GM19238 (cell line): ENCODE results near the gene CORO7.
"Not testable (repeated sequence)": the region's sequence is repeated elsewhere in the genome, so short reads cannot be mapped to it uniquely, and the experiment has no call there.

ENCODE experiments used
- DNase-seq: peaks from one replicate; pipeline ENCODE4 v3.0.0; 2011; ENCODE audit warnings: low spot score; ENCODE audit not compliant: insufficient read length

Gene CORO7

DNA sequence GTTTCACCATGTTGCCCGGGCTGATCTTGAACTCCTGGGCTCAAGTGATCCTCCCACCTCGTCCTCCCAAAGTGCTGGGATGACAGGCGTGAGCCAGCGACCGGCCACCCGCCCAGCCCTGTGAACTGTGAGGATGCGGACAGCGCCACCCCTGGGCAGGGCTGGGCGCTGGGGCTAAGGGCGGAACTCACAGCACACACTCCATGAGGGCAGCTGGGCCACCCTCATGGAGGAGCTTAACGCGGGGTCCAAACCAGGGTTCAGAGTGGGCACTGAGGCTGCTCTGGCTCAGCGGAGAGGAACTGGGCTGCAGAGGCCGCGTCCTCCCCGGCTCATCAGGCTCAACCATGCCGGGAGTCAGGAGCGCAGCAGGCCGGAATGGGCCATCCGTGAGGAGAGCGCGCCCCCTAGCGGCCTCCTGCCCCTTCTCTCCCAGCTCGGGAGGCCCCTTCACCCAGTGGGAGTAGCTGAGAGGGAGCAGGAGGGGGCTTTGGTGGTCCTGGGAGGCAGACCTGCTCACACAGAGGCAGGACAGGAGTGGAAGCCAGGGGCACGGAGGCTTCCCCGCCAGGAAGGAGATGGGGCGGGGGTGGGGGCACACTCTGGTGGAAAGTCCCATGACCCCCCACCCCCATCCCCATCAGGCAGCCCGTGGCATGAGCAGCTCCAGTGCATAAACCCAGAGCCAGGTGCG, 13.8 kb downstream of the CORO7 start:
- DNase-seq = peak; percentile 93

DNA sequence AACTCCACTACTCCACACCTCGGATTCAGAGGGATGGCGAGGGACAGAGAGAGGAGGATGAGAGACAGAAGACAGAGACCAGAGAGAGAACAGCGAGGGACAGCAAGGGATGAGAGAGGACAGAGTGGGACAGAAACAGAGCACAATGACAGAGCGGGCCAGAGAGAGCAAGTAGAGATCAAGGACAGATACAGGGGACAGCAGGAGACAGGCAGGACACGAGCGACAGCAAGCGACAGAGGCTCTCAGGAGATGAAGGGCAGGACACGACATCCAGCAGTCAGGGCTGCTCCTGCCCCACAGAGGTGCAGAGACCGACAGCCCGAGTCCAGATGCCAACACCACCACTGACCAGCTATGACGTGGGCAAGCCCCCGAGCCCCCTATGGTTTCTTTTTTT, 14.9 kb downstream of the CORO7 start:
- DNase-seq = no peak

DNA sequence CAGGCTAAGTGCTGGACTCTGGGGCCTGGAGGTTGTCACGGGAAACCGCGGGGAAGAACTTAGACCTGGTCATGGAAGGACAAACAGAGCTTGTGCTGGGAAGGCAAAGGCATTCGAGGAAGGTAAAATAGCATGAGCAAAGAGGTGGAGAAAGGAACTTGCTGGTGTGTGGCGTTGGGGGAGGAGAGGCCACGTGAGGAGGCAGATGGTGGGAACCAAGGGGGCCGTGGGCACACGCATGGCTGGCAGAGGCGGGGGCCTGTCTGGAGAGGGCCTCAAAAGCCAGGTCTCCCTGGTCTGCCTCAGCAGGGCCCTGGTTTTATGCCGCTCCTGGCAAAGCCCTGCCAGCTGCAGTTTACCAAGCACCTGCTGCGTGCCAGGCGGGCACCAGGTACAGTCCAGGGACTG, 15.3 kb downstream of the CORO7 start:
- DNase-seq = no peak

DNA sequence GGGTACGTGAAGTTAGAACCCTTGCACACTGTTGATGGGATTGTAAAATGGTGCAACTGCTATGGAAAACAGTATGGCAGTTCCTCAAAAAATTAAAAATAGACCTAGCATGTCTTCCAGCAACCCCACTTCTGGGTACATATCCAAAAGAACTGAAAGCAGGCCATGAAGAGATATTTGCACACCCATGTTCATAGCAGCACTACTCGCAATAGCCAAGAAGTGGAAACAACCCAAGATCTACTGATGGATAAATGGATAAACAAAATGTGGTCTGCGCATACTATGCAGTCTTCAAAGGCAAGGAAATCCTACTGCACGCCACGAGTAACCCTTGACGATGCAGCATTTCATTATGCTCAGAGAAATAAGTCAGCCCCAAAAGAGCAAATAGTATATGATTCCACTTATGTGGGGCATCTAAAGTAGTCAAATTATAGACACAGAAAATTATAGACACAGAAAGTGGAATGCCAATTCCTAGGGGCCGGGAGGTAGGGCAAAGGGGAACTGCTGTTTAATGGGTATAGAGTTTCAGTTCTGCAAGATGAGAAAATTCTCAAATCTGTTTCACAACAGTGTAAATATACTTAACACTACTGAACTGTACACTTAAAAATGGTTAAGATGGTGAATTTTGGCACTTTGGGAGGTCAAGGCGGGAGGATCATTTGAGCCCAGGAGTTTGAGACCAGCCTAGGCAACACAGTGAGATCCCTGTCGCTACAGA, 17.2 kb downstream of the CORO7 start:
- DNase-seq = no peak

DNA sequence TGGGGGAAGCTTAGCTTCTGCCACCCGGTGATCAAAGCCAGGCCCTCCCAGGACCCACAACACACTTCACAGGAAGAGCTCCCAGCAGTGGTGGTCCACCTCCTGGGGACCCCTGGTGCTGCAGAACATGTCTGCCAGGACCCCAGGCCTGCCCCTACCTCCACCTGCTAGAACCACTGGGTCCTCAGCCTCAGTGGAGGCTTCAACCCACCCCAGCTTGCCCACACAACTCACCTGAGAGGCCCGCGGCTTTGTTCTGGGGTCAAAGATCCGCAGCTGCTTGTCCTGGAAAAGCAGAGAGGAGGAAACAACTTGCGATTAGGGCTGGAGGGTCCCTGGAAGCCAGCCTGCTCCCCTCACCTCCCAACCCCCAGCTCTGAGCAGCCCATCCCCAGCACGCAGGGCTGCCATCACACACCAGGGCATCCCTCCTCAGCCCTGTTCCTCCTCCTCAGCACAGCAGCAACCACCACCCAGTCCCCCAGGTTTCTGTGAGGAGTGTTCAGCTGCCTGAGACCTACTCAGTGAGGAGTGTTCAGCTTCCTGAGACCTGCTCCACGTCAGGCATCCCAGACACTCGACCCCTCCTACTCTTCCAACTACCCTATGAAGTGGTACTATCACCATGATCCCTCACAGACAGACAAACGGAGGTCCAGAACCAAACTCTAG, 21.2 kb downstream of the CORO7 start:
- DNase-seq = no peak

DNA sequence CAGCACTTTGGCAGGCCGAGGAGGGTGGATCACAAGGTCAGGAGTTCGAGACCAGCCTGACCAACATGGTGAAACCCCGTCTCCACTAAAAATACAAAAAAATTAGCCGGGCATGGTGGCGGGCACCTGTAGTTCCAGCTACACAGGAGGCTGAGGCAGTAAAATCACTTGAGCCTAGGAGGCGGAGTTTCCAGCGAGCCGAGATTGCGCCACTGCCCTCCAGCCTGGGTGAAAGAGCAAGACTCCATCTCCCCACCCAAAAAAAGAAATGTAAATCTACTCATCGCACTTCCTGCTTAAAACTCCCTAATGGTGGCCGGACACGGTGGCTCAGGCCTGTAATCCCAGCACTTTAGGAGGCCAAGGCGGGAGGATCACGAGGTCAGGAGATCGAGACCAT, 22.5 kb downstream of the CORO7 start:
- DNase-seq = not testable (repeated sequence)

DNA sequence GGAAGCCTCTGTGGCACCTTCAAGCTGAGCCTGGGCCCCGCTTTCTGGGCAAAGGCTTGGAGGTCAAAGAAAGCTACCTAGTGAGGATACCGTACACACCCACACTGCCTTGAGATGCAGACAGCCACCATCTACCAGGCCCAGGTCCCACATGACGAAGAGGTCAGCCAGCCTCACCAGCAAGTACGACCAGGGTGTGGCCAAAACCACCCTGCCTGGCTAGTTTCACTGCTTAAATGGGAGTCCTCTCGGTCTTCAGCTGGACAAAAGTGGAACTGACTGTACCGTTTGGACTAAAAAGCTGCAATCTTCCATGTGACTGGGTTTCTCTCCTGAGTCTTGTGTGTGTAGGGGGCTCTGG, 23.2 kb downstream of the CORO7 start:
- no peak for DNase-seq

DNA sequence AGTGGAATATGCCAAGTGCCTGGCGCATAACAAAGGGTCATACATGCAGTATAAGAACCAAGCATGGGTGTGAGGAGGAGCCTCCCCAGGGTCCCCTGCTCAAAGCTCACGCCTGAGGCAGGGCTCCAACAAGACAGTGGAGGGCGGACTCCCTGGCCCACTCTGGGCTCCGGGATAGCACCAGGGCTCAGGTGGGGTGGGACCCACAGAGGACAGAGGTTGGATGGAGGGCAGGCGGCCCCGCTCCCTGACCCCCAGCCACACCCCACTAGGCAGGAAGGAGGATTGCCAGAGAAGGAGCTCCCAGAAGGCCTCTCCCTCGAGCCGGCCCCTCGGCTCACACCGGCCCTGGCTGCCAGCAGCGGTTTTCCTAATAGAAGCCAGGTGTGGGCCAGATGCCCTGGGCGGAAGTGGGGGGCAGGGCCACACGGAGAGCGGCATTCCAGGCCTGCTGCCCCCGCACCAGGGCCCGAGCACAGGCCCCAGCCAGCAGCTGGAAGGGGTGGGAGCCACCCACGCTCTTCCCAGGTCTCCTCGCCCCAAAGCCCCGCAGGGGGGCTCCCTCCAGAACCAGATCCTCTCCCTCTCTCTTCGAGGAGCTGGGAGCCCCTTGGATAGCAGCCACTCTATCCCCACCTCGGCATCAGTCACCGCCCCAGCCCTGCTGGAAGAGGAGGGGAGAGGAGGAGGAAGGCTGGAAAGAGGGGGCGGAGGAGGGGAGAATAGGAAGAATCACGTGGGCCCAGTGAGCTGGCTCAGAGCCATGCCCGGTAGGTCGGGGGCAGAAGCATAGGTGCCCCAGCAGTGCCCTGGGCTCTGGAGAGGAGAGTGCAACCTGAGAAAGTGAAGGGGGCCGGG, 23.8 kb downstream of the CORO7 start:
- DNase-seq = no peak

DNA sequence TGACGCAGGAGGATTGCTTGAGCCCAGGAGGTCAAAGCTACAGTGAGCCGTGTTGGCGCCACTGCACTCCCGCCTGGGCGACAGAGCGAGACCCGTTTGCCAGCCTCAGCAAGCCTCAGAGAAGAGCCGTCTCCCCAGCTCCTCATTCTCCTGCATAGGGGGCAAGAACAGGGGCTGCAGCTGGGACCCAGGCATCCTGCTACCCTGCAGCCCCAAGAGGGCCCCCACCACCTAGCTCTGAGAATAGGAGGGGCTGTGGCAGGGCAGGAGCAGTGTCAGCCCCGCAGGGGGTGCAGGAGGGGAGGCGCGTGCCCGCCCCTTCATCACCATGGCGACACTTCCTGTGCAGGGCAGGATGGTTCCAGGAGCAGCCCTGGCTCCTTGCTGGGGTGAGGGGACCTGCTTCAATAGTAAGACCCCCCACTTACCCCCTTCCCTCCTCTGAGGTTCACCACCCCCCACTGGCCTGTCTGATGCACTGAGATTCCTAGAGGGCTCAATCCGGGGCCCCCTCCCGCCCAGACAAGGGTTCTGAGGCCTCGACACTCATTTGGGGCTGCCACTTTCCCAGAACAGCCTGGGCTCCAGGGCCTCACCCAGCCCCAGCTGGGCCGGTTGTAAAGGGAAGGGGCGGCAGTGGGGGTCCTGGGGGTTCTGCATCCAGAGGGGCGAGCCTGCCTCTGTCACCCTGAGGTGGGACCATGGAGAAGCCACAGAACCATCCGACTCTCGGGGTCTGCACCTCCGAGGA, 24.6 kb downstream of the CORO7 start:
- DNase-seq = no peak

DNA sequence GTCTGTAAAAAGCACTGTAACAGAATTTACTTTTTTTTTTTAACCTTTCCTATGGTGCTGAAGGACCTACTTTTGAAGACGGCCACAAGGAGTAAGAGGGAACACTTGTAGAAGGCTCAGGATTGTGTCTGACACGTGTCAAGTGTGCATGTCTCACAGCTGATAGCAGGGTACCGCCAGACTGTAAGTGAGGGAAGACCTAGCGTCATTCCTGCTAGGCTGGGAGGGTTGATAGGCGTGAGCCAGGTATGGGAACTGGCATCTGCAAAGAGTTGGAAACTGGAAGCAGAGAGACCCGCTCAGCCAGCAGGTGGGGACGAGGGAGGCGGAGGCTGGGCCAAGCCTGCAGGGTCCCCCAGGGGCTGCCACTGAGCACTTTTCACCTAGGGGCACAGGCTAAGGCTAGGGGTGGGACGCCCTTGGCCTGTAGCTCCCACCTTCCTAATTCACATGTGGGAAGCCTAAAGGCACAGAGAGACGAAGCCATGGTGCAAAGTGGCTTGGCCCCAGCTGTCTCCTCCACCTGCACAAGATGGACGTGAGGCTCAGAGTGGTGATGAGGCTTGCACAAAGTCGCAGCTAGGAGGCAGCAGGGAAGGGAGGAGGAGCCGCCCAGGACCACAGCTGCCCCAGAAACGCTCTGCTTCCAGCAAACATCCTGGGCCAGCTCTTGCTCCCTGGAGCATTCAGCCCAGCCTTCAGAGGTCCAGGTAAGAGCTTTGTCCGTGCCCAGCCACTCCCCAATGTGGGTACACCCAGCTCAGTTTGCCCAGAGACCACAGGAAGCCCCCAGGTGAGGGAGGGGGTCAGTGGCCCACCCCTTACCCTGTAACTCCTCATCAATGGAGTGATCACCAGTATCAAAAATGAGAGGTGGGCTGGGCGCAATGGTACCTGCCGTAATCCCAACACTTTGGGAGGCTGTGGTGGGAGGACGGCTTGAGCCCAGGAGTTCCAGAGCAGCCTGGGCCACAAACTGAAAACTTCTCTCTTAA, 25.8 kb downstream of the CORO7 start:
- DNase-seq = no peak

DNA sequence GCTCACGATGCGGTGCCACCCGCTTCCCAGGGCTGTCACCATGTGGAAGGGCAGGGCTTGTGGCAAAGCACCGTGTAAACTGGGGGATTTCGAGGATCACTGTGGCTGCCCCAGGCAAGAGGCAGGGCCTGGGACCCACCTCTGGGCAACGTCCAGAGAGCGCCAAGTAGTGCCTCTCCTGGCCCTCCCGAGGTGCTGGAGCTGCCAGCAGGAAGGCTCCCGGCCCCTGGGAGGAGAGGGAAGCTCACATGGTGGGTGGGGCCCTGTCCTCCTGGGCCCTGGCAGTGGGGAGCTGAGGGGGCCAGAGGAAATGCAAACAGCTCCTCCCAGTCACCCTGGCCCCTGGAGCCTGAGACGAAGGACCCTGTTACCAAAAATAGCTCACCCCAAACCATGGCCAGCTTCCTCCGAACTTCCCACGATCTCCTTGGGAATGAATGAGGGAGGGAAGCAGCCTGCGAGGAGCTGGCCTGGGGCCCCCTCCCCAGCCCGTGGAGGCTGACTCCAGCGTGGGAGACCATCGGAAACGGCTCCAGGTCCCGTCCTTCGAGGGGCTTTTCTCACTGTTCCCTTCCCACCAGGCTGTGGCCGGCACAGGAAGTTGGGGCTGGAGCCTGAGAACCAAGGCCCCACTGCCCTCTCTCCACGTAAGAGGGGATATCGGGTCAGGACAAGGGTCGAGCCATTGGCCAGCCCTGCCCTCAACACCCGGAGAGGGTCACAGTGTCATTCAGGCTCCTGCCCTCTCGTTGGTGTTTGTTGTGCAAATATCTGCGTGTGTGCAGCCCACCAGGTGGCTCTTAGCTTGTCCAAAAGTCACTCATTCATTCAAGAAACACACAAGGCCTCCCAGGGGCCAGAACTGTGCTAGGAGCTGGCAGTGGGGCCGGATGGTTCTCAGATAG, 27.1 kb downstream of the CORO7 start:
- DNase-seq = no peak

DNA sequence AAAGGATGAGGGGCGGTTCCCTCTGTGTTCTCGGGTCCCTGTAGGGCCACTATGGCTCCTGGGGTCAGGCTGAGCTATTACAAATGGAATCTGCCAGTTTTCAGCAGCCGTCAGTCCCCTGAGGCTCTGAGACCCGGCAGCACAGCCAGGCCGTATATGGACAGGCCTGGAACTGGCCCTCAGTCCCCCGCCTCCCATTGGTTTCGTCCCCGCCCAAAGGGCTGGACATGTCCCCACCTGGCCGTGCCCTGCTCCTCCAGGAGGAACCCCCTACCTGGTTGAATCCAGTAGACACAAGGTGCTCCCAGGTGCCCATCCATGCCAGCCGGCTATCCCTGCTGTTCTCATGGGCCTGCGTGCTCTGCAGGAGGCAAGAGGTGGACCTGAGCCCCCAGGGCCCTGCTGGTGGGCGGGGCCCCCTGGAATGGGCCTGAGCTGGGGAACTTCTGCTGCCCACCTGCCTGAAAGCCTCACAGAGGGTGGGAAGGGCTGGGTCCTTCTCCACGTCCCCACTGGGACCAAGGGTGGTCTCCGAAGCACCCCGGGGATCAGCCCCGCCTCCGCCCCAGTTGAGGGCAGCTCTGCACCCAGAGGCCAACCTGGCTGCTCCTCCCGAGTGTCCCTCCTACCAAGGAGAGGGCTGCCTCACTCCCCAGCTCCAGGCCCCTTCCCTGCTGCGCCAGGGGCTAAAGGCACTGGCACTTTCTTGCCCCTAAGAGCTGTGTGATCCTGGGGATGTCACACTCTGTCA, 27.9 kb downstream of the CORO7 start:
- DNase-seq = no peak

DNA sequence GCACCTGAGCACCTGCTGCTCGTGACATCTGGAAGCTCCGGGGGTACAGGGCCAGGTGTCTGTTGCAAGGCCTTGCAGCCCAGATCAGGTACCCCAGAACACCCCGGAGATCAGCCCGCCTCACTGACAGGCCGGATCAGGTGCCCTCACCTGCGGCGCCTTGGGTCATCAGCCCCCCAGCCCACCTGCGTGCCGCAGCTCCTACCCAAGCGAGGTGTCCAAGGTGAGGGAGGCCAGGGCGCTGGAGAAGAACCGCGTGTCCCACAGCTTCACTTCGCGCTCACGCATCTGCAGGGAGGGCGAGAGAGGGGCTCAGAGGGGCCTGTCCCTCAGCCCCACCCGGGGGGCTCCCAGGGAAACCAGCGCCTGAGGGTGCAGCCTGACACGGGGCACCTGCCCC, 28.6 kb downstream of the CORO7 start:
- DNase-seq = no peak

DNA sequence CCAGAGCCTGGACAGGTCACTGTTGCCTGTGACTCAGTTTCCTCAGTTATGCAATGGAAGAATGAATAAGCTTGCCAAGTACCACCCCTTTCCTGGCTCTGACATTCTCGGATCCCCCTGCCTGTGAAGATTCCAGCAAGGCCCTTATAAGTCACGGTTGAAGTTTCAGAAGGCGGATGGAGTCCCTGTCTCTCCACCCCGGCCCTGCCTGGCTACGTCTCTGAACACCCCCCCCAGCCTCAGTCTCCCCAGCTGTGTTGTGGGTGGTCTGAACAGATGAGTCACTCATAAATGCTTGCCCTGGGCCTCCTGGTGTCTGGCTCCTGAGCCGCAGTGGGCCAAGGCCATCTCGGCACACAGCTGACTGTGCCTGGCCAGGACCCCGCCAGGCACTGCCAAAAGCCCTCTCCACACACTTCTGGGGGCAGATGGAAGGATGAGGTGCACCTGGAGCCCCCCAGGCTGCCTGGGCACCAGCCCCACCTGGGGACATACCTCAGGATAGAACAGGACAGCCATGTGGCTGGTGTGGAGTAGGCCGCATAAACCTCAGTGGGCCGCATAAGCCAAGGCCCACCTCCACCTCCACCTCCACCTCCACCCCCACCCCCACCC, 29.3 kb downstream of the CORO7 start:
- no peak for DNase-seq

DNA sequence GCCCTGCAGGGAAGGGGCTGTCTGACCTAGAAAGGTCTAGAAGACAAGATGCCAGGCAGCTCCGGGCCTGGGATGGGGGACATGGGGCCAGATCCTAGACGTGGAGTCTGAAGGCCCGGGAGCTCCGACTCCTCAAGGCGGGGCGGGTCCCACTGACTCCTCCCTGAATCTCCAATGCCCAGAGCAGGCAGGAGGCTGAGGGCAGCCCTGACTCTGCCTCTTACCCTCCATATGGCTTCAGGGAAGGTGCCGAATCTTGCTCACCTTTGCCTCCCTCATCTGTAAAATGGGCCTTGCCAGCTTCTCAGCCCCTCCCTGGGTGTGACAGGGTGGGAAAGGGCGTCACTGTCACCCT, 30.0 kb downstream of the CORO7 start:
- no peak for DNase-seq

DNA sequence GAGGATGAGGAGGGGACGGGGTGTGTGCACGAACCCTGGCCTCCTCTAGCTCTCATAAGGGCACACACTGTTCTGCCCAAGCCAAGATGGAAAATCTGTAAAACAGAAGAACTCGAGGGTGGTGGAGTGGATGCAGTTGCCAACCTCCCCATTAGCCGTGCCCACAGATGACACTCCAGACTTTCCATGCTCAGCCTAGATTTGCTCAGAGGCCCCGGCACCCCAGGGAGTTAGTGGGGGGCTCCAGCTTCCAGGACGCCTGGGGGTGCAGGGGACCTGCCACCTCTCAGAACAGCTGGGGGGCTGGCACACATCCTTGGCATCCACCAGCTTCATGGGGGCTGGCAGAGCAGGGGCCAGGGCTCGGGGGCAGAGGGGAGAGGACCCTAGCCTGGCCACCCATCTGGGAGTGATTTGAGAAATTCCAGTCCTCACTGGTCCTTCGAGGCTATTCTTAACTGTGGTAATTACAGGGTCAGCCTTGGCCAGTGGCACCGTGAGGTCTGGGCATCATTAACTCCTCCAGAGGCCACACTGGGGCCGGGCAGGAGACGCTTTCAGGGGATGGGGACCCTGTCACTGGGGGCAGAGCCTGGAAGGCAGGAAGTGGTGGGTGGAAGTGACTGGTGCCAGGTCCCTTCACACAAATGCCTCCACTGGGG, 30.5 kb downstream of the CORO7 start:
- DNase-seq = no peak
